Activated CD8-positive, alpha-beta memory T cell treated with anti-CD3 and anti-CD28 coated beads for 36 hours (primary cell): ENCODE results near the gene PNLDC1. TPM values are rescaled to one million over a fixed set of nuclear protein-coding genes. Genes with fewer than 3 reads are reported as not detected.

Experiments
- CTCF ChIA-PET: fragments of 350-600 bp; sonication (Branson Sonifier 250); formaldehyde crosslinking; loops from one replicate; lab custom pipeline; 2021; ENCODE audit warnings: antibody characterized with exemption; lab: Charles Lee
- POLR2A ChIA-PET: fragments of 350-600 bp; sonication (Branson Sonifier 250); formaldehyde crosslinking; loops from one replicate; lab custom pipeline; 2021; ENCODE audit warnings: antibody characterized with exemption; lab: Charles Lee
- total RNA-seq, 2 experiments: library from RNA; stranded (reverse); gene quantifications; one replicate each; pipeline ENCODE4 v1.2.3, GENCODE V29; 2021

Gene PNLDC1, protein sequence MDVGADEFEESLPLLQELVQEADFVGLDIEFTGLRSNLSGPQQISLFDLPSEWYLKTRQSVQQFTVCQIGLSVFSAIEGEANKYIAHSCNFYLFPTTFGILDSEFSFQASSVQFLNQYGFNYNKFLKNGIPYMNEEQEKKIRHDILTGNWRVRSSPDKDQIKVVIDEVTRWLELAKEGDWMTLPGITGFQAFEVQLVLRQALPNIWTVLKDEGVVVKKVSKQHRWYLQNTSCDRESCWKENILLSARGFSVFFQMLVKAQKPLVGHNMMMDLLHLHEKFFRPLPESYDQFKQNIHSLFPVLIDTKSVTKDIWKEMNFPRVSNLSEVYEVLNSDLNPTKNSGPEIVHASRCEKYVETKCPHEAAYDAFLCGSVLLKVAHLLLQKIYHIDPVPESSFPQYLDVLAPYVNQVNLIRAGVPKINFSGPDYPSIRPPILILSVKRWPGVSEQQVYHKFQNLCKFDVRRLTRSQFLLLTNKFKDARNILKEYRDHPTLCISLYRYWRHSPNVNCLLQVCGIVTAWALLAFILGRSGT
- total RNA-seq = under 1 TPM; 0.30 to 0.57 TPM

DNA sequence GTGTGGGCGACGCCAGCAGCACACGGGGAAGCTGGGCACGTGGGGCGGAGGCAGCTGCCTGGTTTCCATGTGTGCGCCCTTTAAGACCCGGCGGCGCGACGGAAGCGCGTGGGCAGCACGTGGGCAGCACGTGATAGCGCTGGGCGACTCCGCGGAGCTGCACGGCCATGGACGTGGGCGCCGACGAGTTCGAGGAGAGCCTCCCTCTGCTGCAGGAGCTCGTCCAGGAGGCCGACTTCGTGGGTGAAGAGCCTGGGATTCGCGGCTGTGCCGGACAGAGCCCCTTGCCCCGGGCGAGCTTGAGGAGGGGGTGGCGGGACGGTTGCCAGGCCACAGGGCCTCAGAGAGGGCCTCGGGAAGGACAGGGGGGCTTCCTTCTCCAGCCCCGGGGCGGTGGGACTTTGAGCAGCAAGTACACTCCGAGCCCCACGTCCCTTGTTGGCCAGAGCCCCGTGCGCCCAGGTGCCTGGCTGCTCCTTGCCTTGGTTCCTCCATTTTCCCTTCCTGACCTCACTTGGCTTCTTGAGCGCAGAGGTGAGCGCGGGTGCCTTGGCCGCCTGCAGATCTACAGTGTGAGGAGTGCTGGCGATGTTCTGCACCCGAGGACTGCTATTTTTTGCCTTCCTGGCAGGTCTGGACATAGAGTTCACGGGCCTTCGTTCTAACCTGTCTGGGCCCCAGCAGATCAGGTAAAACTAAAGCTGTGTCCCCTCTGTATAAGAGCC lies at the start of gene PNLDC1:
TSS of gene PNLDC1 (plus strand) at position 136 of the 725 bp plus-strand sequence. CDS start at position 168, 32 bp downstream.
- ChIA-PET CTCF (no interaction called here), POLR2A (interaction anchor here (1.0 kb wide), 1 partner anchor 20 kb away, joined by 3 read pairs; no protein-coding TSS in a partner anchor)

DNA sequence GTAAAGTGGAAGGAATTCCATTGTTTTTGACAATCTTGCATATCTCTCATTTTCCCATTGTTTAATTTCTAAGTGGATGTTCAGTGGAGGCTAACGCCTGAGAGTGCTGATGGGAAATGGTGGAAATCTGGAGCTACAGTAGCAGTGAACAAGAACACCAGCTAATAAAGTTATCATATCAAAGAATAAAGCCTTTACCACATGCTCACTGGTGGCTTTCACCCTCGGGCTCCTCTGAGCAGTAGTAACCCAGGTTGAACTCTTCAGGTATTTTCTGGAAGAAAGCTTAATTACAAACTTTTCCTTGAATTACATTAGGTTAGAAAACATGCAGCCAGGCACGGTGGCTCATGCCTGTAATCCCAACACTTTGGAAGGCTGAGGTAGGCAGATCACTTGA lies 48.6 kb upstream of the PNLDC1 start:
- ChIA-PET POLR2A (no interaction called here), CTCF (interaction anchor here (1.3 kb wide), 1 partner anchor 10 kb away, joined by 4 read pairs; the partner anchor contains the start of gene ACAT2)

DNA sequence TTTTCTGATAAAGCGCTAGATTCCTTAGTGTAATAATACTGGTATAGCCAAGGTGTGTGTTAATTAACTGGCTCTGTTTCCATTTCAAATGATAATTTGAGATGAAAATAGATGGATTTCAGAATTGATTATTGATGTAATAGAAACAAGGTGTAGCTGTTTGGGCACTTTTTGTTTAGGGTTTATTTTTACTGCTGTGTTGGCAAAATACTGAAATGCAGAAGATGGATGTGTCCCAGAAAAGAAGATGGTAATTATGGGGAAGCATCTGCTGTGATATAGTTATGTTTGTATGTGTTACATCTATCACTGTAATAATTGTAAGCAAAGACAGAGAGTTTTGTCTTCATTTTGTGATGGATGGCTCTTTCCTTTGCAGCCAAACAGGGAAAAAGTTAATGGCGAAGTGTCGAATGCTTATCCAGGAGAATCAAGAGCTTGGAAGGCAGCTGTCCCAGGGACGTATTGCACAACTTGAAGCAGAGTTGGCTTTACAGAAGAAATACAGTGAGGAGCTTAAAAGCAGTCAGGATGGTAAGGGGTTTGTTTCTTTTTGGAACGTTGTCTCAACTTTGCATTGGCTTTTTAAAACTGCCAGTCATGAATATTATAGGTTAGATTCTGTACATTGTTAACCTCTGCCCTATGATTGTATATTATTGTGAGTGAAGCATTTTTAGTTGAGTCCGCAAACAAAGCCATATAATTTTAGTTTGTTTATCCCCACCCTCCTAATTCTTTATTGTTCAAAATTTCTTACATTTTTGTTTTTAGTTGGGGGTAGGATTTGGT lies 46.8 kb upstream of the PNLDC1 start:
- ChIA-PET CTCF (no interaction called here), POLR2A (no interaction called here)

DNA sequence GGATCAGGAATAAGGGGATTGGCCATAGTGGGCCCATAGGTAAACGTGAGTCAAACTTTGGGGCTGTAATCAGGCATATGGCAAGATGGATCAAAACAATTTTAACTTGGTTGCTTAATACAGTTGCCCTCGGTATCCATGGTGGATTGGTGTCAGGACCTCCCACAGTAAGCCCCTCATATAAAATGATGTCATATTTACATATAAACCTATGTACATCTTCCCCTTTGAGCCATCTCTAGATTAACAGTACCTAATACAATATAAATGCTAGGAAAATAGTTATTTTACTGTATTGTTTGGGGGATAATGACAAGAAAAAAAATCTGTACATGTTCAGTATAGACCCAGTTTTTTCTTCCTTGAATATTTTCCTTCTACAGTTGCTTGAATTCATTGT lies 45.7 kb upstream of the PNLDC1 start:
- POLR2A ChIA-PET = no interaction called here
- CTCF ChIA-PET = no interaction called here

DNA sequence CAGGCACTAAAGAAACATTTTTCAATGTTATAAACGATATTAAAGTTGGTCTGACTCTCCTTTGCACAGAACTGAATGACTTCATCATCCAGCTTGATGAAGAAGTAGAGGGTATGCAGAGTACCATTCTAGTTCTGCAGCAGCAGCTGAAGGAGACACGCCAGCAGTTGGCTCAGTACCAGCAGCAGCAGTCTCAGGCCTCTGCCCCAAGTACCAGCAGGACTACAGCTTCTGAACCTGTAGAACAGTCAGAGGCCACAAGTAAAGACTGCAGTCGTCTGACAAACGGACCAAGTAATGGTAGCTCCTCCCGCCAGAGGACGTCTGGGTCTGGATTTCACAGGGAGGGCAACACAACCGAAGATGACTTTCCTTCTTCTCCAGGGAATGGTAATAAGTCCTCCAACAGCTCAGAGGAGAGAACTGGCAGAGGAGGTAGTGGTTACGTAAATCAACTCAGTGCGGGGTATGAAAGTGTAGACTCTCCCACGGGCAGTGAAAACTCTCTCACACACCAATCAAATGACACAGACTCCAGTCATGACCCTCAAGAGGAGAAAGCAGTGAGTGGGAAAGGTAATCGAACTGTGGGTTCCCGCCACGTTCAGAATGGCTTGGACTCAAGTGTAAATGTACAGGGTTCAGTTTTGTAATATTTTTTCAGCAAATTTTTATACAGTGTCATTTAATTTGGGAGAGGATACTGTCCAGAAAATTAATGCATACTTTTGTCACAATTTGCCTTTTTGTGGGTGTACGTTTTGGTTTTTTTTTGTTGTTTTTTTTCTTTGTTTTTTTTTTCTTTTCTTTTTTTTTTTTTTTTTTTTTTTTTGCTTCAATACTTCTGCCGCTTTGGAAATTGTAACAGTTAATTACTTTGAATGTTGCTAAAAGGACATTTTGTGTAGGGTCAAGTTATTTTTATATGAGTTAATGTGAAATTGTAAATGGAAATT lies 44.8 kb upstream of the PNLDC1 start:
- CTCF ChIA-PET = no interaction called here
- POLR2A ChIA-PET = no interaction called here

DNA sequence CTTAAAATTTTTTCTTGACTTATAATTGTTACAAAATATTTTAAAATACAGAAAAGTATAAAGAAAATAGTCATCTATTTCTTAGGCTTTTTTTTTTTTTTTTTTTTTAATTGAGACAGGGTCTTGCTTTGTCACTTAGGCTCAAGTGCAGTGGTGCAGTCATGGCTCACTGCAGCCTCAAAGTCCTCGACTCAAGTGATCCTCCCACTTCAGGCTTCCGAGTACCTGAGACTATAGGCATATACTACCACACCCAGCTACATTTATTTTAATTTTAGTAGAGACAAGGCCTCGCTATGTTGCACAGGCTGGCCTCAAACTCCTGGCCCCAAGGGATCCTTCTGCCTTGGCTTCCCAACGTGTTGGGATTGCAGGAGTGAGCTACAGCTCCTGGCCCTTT lies 43.6 kb upstream of the PNLDC1 start:
- CTCF ChIA-PET = interaction anchor here (0.7 to 1.0 kb wide), 3 partner anchors 13 to 107 kb away, joined by 3 read pairs; no protein-coding TSS in a partner anchor
- POLR2A ChIA-PET = no interaction called here

DNA sequence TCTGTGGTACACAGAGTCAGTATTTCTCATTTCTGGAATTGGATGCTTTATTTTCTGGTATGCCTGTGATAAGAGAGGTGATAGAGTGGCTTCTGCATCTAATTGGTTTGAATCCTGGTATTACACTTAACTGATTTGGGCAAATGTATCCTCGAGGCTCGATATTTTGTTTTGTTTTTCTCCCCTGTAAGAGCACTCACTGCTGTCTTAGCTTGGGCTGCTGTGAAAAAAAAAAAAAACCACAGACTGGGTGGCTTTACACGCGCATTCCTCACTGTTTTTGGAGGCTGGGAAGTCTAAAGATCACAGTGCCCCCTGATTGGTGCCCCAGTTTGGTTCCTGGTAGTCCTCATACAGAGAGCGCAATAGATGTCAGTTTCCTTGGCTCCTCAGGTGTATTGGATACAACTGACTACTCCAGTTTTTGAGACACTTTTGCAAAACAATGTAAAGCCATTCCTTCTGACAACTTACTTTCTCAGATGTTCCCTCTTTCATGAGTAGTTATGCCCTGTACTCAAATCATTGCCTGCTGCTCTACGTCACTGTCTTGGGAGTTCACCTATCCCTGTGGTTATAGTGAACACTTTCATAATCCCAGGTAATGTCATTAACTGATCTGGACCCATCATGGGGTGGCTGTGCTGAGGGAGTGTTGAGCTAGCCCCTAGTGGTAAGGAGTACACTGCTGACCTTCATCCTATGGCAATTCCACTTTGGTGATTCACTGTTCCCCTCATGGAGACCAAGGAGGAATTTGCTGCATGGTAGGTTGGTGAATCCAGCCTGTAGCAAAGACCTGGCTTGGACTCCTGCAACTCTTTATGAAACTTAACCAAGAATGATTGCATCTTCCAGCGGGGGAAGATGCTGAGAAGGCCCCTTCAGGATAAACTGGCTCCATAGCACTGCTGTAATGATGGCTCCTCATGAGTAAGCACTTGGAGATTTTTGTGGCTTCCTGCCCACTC lies 41.8 kb upstream of the PNLDC1 start:
- POLR2A ChIA-PET = no interaction called here
- CTCF ChIA-PET = interaction anchor here (0.7 kb wide), 1 partner anchor 67 kb away, joined by 3 read pairs; no protein-coding TSS in a partner anchor

DNA sequence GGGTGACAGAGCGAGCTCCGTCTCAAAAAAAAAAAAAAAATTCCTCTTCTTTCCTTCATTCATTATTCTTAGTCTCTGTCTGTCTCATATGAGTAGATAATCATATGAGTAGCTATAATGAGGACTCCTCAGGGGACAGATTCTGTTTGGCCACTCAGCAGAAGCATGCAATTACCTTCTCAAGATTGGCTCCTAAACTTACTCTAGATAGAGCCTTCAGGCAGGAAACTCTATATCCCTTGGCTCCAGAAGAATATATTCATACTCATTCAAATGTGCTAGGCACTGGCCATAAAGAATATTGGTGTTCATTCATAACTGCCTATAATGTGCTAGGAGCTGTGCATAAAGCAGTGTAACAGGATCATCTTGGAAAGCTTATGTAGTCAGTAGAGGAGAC lies 40.4 kb upstream of the PNLDC1 start:
- ChIA-PET POLR2A (interaction anchor here (0.7 to 1.2 kb wide), 2 partner anchors 32 to 217 kb away, joined by 3 to 4 read pairs; partner anchors contain the start of gene WTAP), CTCF (interaction anchor here (0.8 kb wide), 1 partner anchor 10 kb away, joined by 3 read pairs; no protein-coding TSS in a partner anchor)

DNA sequence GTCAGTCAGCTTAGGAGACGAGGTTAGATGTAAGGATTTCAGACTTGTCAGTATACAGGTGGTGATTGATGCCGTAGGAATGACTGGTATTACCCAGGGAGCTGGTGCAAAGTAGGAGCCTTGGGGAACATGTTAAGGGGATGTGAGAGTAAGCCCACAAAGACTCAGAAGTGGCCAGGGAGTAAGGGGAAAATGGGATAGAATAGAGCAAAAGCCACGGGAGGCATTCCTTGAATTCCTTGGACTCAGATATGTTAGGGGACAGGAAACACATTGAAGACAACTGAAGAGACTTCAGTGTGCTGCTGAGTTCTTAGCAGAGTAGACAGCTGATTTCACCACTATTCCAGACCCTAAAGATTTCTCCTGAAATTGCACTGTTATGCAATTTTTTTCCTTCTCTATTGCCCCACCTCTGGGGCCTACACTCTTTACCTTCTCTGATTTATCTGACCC lies 39.4 kb upstream of the PNLDC1 start:
- ChIA-PET POLR2A (interaction anchor here (1.0 to 1.9 kb wide), 3 partner anchors 9 to 34 kb away, joined by 3 to 9 read pairs (median 9); partner anchors contain the start of genes MRPL18, TCP1 and WTAP), CTCF (interaction anchor here (0.6 to 0.8 kb wide), 2 partner anchors 40 to 62 kb away, joined by 3 read pairs; no protein-coding TSS in a partner anchor)

DNA sequence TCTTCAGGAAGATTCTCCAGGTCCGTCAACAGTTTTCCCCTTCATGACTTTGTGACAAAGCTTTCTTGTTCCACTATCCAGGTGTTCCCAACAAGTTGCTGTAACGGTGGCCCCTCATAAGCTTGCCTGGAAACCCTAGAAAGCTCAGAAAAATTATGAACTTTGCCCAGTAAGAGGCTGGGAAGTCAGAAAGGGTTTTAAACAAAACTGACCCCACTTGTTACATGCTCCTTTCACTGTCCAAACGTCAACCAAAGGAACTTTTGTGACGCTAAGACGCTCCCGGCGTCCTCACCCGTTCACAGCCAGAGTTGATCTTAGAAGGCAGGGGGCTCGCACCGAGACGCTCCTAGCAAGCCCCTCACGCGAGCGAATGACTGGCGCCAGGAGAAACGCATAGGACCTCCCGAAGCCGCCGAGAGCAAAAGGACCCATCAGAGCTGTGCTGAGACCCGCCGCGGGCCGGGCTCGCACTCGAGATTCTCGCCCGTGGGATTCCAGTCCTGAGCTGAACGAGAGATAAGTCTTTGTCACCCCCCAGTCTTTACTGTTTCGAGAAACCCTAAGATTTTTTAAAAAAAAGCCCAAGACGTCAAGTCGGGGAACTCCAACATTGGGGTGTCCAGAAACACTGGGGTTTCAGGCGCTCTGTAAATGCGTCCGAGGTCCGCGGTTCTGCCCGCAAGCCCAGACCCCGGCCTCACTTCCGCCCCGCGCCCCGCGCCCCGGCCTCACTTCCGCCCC lies 38.8 kb upstream of the PNLDC1 start:
- CTCF ChIA-PET = interaction anchor here (1.1 kb wide), 1 partner anchor 10 kb away, joined by 4 read pairs; no protein-coding TSS in a partner anchor
- POLR2A ChIA-PET = interaction anchor here (0.9 to 1.9 kb wide), 6 partner anchors 27 to 240 kb away, joined by 3 to 9 read pairs (median 3); partner anchors contain the start of genes MRPL18, TCP1 and WTAP

DNA sequence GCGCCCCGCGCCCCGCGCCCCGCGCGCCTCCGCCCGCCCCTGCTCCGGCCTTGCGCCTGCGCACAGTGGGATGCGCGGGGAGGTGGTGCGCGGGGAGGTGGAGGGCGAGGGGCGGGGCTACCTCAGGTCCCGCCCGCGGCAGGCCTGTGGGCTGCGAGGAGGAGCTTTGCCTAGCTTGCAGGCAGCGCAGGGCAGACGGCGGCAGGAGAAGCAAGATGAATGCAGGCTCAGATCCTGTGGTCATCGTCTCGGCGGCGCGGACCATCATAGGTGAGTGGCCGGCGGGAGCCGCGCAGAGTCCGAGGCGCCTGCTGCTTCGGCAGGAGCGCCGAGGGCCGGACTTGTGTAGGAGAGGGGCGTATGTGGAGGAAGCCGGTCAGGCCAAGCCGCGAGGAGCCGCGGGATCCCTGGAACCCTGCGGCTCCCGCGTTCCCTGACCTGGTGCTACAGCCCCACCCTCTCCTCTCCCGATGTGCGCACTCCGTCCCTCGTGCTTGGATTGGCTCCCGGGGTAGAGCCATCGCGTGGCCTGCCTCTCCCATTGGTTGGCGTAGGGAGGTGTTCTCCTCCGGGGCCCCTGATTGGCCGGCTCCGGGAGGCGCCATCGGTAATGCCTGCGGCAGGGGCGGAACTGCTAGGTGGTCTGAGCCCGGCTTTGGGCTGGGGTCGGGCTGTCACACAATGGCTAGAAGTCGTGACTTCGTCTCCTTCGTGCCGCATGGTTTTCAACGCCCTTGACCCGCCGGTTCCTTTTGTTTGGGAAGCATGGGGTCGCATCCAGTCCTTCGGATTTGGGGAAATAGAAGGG lies 38.0 kb upstream of the PNLDC1 start, which contains the start of gene ACAT2:
TSS of gene ACAT2 (plus strand) at position 173 of the 808 bp plus-strand sequence. CDS start at position 216, 43 bp downstream.
- ChIA-PET CTCF (interaction anchor here (1.1 kb wide), 1 partner anchor 11 kb away, joined by 4 read pairs; no protein-coding TSS in a partner anchor), POLR2A (interaction anchor here (0.6 to 1.9 kb wide), 7 partner anchors 26 to 239 kb away, joined by 3 to 9 read pairs (median 3); partner anchors contain the start of genes MRPL18, TCP1 and WTAP)

DNA sequence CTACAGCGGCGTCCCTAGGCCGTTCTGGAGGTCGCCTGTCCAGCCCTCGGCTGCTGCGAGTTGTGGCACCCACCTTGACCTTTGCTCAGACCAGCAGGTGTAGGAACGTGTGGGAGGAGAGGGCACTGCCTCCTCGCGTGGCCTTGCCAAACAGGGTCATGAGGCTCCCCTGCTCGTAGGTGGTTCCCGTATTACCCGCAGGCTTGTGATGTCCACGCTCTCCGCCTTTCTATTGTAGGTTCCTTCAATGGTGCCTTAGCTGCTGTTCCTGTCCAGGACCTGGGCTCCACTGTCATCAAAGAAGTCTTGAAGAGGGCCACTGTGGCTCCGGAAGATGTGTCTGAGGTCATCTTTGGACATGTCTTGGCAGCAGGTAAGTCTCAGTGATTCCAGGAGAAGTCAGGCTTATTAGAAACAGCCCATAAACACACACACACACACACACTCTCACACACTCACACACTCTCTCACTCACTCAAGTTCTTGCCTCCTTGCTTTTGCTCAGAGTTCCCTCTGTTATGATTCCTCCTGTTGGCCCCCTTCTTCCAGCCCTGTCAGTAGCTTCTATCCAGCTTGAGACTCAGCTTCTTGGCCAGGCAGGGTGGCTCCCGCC lies 37.3 kb upstream of the PNLDC1 start:
- ChIA-PET POLR2A (interaction anchor here (1.1 kb wide), 1 partner anchor 10 kb away, joined by 3 read pairs; no protein-coding TSS in a partner anchor), CTCF (interaction anchor here (0.9 kb wide), 1 partner anchor 21 kb away, joined by 3 read pairs; no protein-coding TSS in a partner anchor)

DNA sequence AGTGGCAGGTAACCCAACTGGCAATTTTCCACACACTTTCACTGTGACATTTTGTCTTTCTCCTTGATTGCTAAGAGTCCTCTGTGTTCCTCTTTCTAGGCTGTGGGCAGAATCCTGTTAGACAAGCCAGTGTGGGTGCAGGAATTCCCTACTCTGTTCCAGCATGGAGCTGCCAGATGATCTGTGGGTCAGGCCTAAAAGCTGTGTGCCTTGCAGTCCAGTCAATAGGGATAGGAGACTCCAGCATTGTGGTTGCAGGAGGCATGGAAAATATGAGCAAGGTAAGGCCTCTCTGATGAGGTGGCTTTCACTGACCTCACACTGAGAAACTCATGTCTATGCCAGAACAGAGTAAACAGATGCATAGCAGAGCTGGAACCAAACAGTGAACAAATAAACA lies 33.2 kb upstream of the PNLDC1 start:
- ChIA-PET CTCF (no interaction called here), POLR2A (interaction anchor here (0.8 kb wide), 1 partner anchor 40 kb away, joined by 3 read pairs; no protein-coding TSS in a partner anchor)

DNA sequence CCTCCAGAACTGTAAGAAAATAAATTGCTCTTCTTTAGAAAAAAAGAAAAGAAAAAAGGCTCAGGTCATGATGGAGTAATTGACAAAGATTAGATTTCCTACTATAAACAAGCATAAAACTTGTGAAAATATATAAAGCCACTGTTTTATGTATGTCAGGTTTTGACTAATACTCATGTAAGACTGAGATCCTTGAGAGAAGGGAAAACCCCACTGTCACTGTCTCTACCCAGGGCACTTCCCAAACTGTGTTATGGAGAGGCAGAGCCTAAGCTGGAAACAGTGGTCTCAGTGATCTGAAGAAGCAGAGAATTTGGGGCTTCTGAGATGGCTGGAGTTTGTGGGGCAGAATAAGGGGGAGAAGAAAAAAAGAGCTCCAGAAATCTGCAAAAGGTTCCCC lies 30.6 kb upstream of the PNLDC1 start:
- POLR2A ChIA-PET = no interaction called here
- CTCF ChIA-PET = interaction anchor here (1.0 kb wide), 1 partner anchor 10 kb away, joined by 3 read pairs; no protein-coding TSS in a partner anchor
